Right ventricle myocardium inferior (tissue), 1 donor: Measurements from ENCODE around the gene NOD1. TPM values are rescaled to one million over a fixed set of nuclear protein-coding genes. Genes with fewer than 3 reads are reported as not detected.
"Not testable (repeated sequence)": the region's sequence is repeated elsewhere in the genome, so short reads cannot be mapped to it uniquely, and the experiment has no call there.

ENCODE experiments used
- ATAC-seq: fragments of 200-7000 bp; cut with Tn5 transposase; one replicate; pipeline ENCODE4 v1.9.1; 2020; ENCODE audit warnings: mild to moderate bottlenecking, moderate library complexity
- DNase-seq: peaks from one replicate; pipeline ENCODE4 v3.0.0; 2021; ENCODE audit errors: missing footprints
- intact Hi-C: fragments of 100-400 bp; cut with DNase I; formaldehyde crosslinking; loops from one replicate; pipeline ENCODE4 v1.11.0; 2022
- total RNA-seq: library from RNA; stranded (reverse); fragmentation: NEBNext Ultra II Directional; extraction: Animal tissue kit (Norgen Biotek cat#: 25700); gene quantifications from one replicate; pipeline ENCODE4 v1.2.1, GENCODE V29; 2021
- donor health status: DM: no; HTN: yes; CAD: no; lungs with severe emphysema.

The NOD1 gene
- total RNA-seq, 1 donor from 2014 or later = 8.4 TPM

DNA sequence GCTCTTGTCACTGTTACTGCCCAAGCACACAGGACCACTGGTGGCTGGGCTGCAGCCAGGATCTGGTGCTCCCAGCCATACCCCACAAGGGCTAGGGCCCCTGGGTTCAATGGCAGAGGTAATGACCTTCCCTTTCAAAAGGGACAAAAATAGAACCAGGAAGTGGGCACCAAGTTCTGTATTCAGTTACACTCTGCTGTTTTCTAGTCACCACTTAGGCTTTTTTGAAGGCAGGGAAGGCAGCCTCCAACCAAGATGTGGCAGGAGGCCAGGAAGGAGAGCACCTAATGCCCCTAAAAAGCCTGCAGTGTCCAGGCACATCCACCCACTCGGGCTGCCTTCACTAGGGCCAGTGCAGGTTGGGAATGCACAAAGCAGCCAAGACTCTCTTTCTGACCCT, 47.8 kb downstream of the NOD1 start:
- no peak for ATAC-seq
- intact Hi-C loops = no loop called here
- peak; percentile 31 for DNase-seq

DNA sequence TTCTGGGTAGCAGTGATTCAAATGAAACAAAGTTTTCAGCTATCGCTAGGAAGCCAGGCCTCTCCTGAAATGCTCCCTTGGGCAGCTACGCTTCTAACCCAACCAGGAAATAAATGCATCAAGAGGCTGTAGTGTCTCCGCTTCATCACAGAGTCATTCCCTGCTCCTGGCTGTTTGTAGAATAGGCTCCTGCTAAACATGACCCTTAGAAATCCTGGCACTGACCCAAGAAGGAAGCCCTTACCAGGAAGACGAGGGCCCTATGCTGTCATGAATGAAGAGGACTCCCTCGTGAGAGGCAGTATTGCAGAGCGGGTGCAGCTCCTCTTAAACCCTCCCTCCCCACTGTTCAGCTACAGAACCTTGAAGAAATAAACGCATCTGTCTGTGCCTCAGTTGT, 48.3 kb downstream of the NOD1 start:
- DNase-seq (peak; percentile 22), ATAC-seq (no peak)
- intact Hi-C loops = no loop called here

DNA sequence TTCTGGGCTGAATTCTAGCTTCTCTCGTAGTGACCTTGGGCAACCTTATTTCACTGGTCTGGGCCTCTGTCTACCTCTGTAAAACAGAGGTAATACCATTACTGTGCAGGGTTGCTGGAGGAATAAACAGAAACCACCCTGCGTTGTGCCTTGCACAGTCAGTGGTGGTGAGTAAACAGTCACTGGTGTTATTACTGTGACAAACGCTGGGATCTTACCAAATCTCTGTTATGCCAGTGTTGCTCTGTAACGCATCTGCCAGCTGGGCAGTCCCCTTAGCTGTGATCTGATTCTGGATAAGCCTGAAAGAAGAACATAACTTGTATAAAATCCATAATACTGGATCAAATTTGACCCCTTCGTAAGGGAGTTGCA, 49.4 kb downstream of the NOD1 start:
- intact Hi-C loops = no loop called here
- DNase-seq (no peak), ATAC-seq (no peak)

DNA sequence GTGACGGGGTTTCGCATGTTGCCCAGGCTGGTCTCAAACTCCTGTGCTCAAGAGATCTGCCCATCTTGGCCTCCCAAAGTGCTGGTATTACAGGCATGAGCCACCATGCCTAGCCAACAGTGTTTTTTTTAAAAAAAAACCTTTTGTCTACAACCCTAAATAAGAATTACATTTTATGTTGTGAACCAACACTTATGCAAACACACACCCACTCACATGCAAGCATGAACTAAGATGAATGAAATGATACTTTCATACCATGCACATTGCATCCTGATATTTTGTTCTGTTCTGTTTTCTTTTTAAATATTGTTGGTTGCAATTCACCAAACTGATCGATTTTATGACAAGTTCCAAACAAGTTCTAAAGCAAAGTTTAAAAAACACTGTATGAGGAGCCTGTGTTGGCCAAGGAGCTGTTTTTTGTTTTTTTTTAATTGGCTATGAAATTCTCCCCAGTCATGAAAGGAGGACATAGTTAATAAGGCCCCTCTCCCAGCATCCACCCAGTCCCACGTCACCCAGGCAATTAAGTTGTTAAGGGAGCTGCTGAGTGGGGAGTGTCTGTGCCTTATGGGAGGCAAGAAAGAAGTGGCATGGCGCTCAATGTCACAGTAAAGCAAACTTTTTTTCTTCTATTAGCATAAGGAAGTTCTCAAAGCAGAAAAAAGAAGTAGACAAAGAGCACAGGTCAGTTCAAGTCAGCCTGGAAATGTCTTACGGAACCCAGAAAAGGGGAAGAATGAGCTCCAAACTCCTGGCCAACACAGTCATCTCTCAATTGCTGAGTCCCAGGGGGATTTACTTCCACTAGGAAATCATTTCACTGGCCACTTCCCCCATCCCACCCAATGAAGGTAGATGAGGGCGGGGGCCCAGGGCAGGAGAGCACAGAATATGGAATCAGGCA, 50.1 kb downstream of the NOD1 start:
- no peak for DNase-seq
- peak; percentile 20 for ATAC-seq
- intact Hi-C loops = no loop called here

DNA sequence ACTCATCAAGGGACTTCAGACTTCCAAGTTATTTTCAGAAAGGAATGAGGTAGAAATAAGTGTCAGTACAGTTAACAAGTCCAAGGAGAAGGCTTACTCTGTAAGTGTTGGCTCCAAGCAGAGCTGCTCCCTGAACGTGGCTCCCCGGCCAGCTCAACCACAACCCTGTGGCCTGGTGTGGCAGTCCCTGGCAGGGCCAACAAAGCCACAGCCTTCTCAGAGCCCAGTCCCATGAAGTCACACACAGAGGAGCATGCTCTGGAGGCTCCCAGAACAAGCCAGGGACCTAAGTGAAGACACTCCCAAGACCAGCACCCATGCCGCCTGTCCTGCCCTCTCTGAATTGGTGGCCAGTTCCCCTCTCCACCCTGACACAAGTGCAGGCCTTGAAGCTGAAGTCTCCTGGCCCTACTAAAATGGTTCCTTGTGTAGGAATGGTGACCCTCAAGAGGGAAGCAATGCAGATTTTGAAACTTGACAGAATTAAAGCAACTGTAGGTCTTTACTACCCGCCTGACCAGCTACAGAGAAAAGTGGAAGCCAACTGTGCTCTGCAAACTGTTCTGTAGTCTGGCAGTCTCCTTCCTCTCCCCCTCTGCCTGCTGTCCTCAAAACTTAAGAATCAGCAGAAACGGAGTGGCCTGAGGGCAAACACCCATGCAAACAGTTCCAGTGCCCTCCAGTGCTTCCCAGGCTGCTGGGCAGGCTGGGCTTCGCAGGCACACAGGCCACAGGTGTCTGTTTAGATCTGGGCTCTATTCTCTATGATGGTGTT, 51.1 kb downstream of the NOD1 start:
- DNase-seq = peak; percentile 62
- ATAC-seq = peak; percentile 58
- intact Hi-C loops = no loop called here

GRCh38 chr7:30424506-30424905, 54.1 kb downstream of the NOD1 start:
- intact Hi-C loops = no loop called here
- ATAC-seq (no peak), DNase-seq (peak; percentile 42)

DNA sequence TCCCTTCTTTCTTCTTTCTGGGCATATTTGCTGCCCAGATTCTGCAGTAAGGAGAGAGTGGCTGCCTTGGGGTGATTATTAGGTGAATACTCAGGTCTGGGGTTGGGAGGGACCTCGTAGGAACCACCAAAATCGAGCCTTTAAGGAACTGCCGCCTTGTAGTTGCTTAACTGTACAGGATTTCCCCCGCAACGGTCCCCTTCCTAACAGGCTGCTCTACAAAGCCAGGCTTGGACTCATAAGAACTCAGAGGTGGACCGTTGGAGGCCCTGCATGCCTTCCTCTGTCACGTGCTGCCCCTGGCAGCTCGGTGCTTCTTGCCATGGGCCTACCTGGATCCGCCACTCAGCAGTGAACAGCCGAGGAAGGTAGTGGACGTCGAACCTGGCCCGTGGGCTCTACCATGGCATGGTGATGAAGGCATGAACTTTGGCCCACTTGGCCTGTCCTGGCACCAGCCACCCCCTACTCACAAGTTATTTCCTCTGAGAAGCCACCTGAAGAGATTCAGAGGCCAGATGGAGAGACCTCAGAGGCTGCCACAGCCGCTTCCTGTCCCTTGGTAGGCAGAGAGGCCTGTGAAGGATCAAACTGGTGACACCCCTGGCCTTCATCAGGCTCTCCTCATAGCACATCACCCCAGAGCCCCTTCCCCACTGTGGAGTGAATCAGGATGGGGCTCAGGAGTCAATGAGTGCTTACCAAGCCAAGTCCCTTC, 54.6 kb downstream of the NOD1 start:
- ATAC-seq (no peak), DNase-seq (peak; percentile 53)
- intact Hi-C loops = no loop called here

- ATAC-seq = no peak
- intact Hi-C loops = no loop called here
- DNase-seq = peak; percentile 39
These were observed 55.7 kb downstream of the NOD1 start for GRCh38 chr7:30422922-30423321.

GRCh38 chr7:30421647-30422196, 56.9 kb downstream of the NOD1 start:
- intact Hi-C loops = no loop called here
- no peak for DNase-seq
- ATAC-seq = no peak

GRCh38 chr7:30420662-30421061, 57.9 kb downstream of the NOD1 start:
- intact Hi-C loops = no loop called here
- no peak for DNase-seq
- ATAC-seq = no peak

- DNase-seq, intact Hi-C loops, ATAC-seq: not testable (repeated sequence)
These were observed 58.5 kb downstream of the NOD1 start for GRCh38 chr7:30420080-30420479.

DNA sequence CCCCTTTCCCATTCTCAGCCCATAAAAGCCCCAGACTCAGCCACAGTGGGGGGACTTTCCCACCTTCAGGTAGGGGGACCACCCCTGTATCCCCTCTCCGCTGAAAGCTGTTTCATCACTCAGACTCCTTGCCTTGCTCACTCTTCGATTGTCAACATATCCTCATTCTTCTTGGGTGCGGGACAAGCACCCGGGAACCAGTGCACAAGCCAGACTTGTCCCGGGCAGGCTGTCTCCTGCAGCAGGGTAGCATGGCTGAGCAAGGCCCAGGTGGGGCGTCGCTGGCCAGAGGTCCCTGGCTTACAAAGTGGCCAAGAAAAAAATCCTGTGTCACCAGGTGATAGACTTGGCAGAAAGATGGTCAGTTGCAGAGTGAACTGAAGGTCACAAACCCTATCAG, 64.7 kb downstream of the NOD1 start:
- intact Hi-C loops = loop anchor here (2.0 to 5.0 kb wide), 2 partner anchors 137 to 249 kb away; no protein-coding TSS in a partner anchor
- no peak for ATAC-seq
- peak; percentile 27 for DNase-seq

- intact Hi-C loops = loop anchor here (2.0 to 5.0 kb wide), 2 partner anchors 136 to 248 kb away; no protein-coding TSS in a partner anchor
- ATAC-seq (peak; percentile 86), DNase-seq (no peak)
These were observed 65.6 kb downstream of the NOD1 start for GRCh38 chr7:30412782-30413504.

DNA sequence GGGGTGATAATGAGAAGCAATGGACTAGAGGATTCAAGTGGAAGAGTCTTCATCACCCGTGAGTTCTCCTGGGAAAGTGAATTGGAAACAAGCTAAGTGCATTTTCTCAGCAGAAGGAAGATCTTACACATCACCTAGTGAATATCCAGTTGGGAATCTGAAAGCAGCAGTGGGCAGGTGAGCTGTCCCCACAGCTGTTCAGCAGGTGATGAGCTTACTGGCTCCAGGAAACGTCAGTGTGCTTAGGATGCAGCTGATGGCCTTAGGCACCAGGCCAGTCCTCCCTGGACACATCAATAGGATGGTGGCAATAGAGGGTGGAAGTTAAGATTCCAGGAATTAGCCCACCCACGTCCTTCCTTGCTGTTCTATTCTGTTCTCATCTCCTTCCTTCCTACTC, 66.7 kb downstream of the NOD1 start:
- no peak for DNase-seq
- ATAC-seq = no peak
- intact Hi-C loops = loop anchor here (2.0 to 5.0 kb wide), 2 partner anchors 135 to 247 kb away; no protein-coding TSS in a partner anchor

DNA sequence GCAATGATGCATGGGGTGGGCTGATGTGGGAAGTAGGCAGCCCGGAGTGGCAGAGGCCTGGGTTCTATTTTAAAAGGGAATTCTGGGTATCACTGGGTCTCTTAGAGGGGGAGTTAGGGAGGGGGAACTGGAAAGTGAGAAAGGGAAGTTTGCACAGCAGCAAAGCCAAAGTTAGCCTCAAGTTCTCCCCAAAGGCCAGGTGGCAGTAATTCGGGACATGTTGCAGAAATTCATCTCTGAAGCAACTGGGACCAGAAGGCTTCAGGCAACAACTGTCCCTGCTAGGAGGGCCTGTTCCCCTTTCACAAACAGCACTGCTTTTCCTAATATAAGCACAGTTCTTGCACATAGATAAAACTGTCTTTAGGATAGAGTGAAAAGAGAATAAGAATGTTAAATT, 67.4 kb downstream of the NOD1 start:
- intact Hi-C loops = loop anchor here (5.0 kb wide), 1 partner anchor 134 kb away; no protein-coding TSS in a partner anchor
- DNase-seq (no peak), ATAC-seq (peak; percentile 32)

- ATAC-seq (peak; percentile 43), DNase-seq (peak; percentile 37)
- intact Hi-C loops = no loop called here
These were observed 71.7 kb downstream of the NOD1 start for GRCh38 chr7:30406664-30407425.

DNA sequence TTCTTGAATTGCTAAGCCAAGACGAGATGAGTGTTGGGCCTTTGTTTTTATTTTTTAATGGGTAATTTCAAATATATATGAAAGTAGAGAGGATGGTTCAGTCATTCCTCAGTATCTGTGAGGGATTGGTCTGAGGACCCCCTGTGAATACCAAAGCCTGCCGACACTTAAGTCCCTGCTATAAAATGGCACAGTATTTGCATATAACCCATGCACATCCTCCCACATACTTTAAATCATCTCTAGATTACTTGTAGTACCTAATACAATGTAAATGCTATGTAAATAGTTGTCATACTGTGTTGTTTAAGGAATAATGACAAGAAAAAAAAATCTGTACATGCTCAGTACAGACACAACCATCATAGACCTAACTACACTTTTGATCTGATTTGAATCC, 73.4 kb downstream of the NOD1 start:
- DNase-seq = no peak
- intact Hi-C loops = no loop called here
- no peak for ATAC-seq
